Gastrocnemius medialis (tissue), 4 donors: ENCODE data around the gene TSPAN9. TPM values are rescaled to one million over a fixed set of nuclear protein-coding genes. Genes with fewer than 3 reads are reported as not detected.
"Not testable (repeated sequence)": the region's sequence is repeated elsewhere in the genome, so short reads cannot be mapped to it uniquely, and the experiment has no call there.

Source experiments
- ATAC-seq, 2 donors: fragments of 150-250 bp; one replicate each; pipeline ENCODE4 v1.9.1; 2016
- DNase-seq, 2 donors: peaks; one replicate each; pipeline ENCODE4 v3.0.0-alpha.2; 2019
- H3K27ac ChIP-seq, 4 donors: fragments of 200-600 bp; sonication (generic); 1 replicate in 1 of 4; 2 replicates in 3 of 4; pipeline ENCODE4 v1.5.1; 2016 to 2018; ENCODE audit warnings: mild to moderate bottlenecking in 2 of 4, moderate library complexity in 1 of 4
- H3K27me3 ChIP-seq, 3 donors: fragments of 200-600 bp; sonication (generic) in 2 of 3; 1 replicate in 1 of 3; 2 replicates in 2 of 3; pipeline versions ENCODE4 v1.5.1 to v1.6.0; 2016 to 2019; ENCODE audit warnings: mild to moderate bottlenecking in 1 of 3, moderate library complexity in 1 of 3
- H3K36me3 ChIP-seq, 2 donors: fragments of 200-600 bp; sonication (generic) in 1 of 2; one replicate each; pipeline ENCODE4 v1.5.1; 2017 to 2018
- H3K4me1 ChIP-seq, 2 donors: fragments of 200-600 bp; sonication (generic) in 1 of 2; one replicate each; pipeline ENCODE4 v1.5.1; 2016 to 2017; ENCODE audit warnings: mild to moderate bottlenecking in 2 of 2
- H3K4me3 ChIP-seq, 4 donors: fragments of 200-600 bp; sonication (generic) in 3 of 4; 1 replicate in 1 of 4; 2 replicates in 3 of 4; pipeline ENCODE4 v1.5.1; 2016 to 2019; ENCODE audit warnings: mild to moderate bottlenecking in 2 of 4
- H3K9me3 ChIP-seq, 3 donors: fragments of 200-600 bp; sonication (generic) in 2 of 3; 1 replicate in 1 of 3; 2 replicates in 2 of 3; pipeline ENCODE4 v1.5.1; 2016 to 2019
- CTCF ChIP-seq, 5 experiments: fragments of 450-650 bp in 3 of 5; fragments of 200-600 bp in 2 of 5; sonication (generic) in 2 of 5; IDR thresholded peaks in 4 of 5; conservative IDR thresholded peaks in 1 of 5; 1 replicate in 4 of 5; 2 replicates in 1 of 5; pipeline ENCODE4 v1.5.1; 2016 to 2019; ENCODE audit warnings: antibody characterized with exemption in 5 of 5, mild to moderate bottlenecking in 3 of 5, moderate library complexity in 3 of 5
- POLR2A ChIP-seq, 2 donors: fragments of 450-650 bp; IDR thresholded peaks; one replicate each; pipeline ENCODE4 v1.6.1; 2017; ENCODE audit warnings: antibody characterized with exemption in 2 of 2, mild to moderate bottlenecking in 2 of 2, moderate library complexity in 2 of 2
- in situ Hi-C, 4 donors: fragments of 200-750 bp; cut with MboI; loops; one replicate each; pipeline versions ENCODE4 v1.15.0 to v1.8.0; 2017; ENCODE audit warnings: low sequenced_read_pairs in 4 of 4
- intact Hi-C: fragments of 100-400 bp; cut with DNase I; formaldehyde crosslinking; loops from one replicate; pipeline ENCODE4 v1.15.1; 2023; ENCODE audit warnings: low total_unique reads
- total RNA-seq, 4 donors: library from RNA; depleted of rRNA; stranded (reverse); fragments of >200 nt; gene quantifications; one replicate each; pipeline versions ENCODE4 v1.1.0 to v1.2.3, GENCODE V29; 2016

Gene TSPAN9
- total RNA-seq, 4 donors from 2014 or later: 4.7 to 9.4 (median 7.4) TPM

- H3K27ac ChIP-seq: no peak overlapping the region
- intact Hi-C loops (no loop called here), in situ Hi-C loops (no loop called here)
- DNase-seq (no peak), ATAC-seq (no peak)
- no peaks in the 10 kb centered on the region for H3K27me3 ChIP-seq
- no peaks in the 10 kb centered on the region for H3K4me1 ChIP-seq
- H3K9me3 ChIP-seq: no peaks in the 10 kb centered on the region
- no peaks in the 10 kb centered on the region for H3K36me3 ChIP-seq
- no peak overlapping the region for H3K4me3 ChIP-seq
- TF ChIP-seq POLR2A (IDR thresholded peaks at IDR 0.05): no peak
- no peak for TF ChIP-seq CTCF (IDR thresholded peaks at IDR 0.05 in 4 of 5, conservative IDR thresholded peaks at IDR 0.05 in 1 of 5)
Measured at GRCh38 chr12:3055704-3056467, 21.3 kb upstream of the TSPAN9 start.

- Histone ChIP-seq H3K4me1 (no peaks in the 10 kb centered on the region), H3K9me3 (no peaks in the 10 kb centered on the region), H3K4me3 (no peak overlapping the region), H3K27me3 (no peaks in the 10 kb centered on the region), H3K36me3 (no peaks in the 10 kb centered on the region), H3K27ac (no peak overlapping the region)
- no peak for DNase-seq
- TF ChIP-seq POLR2A (IDR thresholded peaks at IDR 0.05) (no peak), CTCF (IDR thresholded peaks at IDR 0.05 in 4 of 5, conservative IDR thresholded peaks at IDR 0.05 in 1 of 5) (no peak)
- intact Hi-C loops (no loop called here), in situ Hi-C loops (no loop called here)
- ATAC-seq: no peak
Measured at GRCh38 chr12:3061059-3061458, 16.1 kb upstream of the TSPAN9 start.

- Histone ChIP-seq H3K4me1 (no peaks in the 10 kb centered on the region), H3K9me3 (no peaks in the 10 kb centered on the region), H3K36me3 (no peaks in the 10 kb centered on the region), H3K4me3 (no peak overlapping the region), H3K27me3 (no peaks in the 10 kb centered on the region), H3K27ac (no peak overlapping the region)
- ATAC-seq: no peak
- intact Hi-C loops (no loop called here), in situ Hi-C loops (no loop called here)
- TF ChIP-seq POLR2A (IDR thresholded peaks at IDR 0.05): no peak
- no peak for TF ChIP-seq CTCF (IDR thresholded peaks at IDR 0.05 in 4 of 5, conservative IDR thresholded peaks at IDR 0.05 in 1 of 5)
- no peak for DNase-seq
Measured at GRCh38 chr12:3061501-3062215, 15.5 kb upstream of the TSPAN9 start.

- no peak overlapping the region for H3K4me3 ChIP-seq
- H3K9me3 ChIP-seq: no peaks in the 10 kb centered on the region
- in situ Hi-C loops: no loop called here
- H3K36me3 ChIP-seq: no peaks in the 10 kb centered on the region
- no peak for DNase-seq
- no peaks in the 10 kb centered on the region for H3K4me1 ChIP-seq
- ATAC-seq: no peak
- no peak for TF ChIP-seq CTCF (IDR thresholded peaks at IDR 0.05 in 4 of 5, conservative IDR thresholded peaks at IDR 0.05 in 1 of 5)
- TF ChIP-seq POLR2A (IDR thresholded peaks at IDR 0.05): no peak
- H3K27me3 ChIP-seq: no peaks in the 10 kb centered on the region
- no peak overlapping the region for H3K27ac ChIP-seq
- intact Hi-C loops: no loop called here
Measured at GRCh38 chr12:3065300-3065699, 11.9 kb upstream of the TSPAN9 start.

GRCh38 chr12:3065846-3066245, 11.3 kb upstream of the TSPAN9 start:
- H3K36me3 ChIP-seq, H3K4me3 ChIP-seq, ATAC-seq, H3K4me1 ChIP-seq, H3K9me3 ChIP-seq, DNase-seq, intact Hi-C loops, in situ Hi-C loops, H3K27ac ChIP-seq, H3K27me3 ChIP-seq: not testable (repeated sequence)
